Nephron (organoid): ENCODE data around the gene FIBCD1.

Experiments
- H3K27ac Mint-ChIP-seq, 3 experiments: 2 replicates each; pipeline ENCODE4 v1.8.0; 2020; ENCODE audit warnings: mixed read lengths in 3 of 3, mild to moderate bottlenecking in 2 of 3, moderate library complexity in 1 of 3
- H3K27me3 Mint-ChIP-seq: 2 replicates; pipeline ENCODE4 v1.8.0; 2021; ENCODE audit warnings: low read depth, mild to moderate bottlenecking, moderate library complexity, mixed read lengths
- H3K36me3 Mint-ChIP-seq: 2 replicates; pipeline ENCODE4 v1.8.0; 2020; ENCODE audit warnings: low read depth, mixed read lengths
- H3K4me1 Mint-ChIP-seq: 2 replicates; pipeline ENCODE4 v1.8.0; 2020; ENCODE audit warnings: mixed read lengths
- H3K4me3 Mint-ChIP-seq, 3 experiments: 2 replicates each; pipeline ENCODE4 v1.8.0; 2020; ENCODE audit warnings: mild to moderate bottlenecking in 3 of 3, mixed read lengths in 3 of 3, moderate library complexity in 2 of 3
- H3K9me3 Mint-ChIP-seq: 2 replicates; pipeline ENCODE4 v1.8.0; 2020; ENCODE audit warnings: mixed read lengths
- TF ChIP-seq, protein P1 (sequence below), 3 experiments: fragments of 200-600 bp; sonication (generic); IDR thresholded peaks; one replicate each; pipeline ENCODE4 v1.5.0; 2021; ENCODE audit warnings: antibody characterized with exemption in 3 of 3; ENCODE audit not compliant: unreplicated experiment in 3 of 3

Gene FIBCD1

DNA sequence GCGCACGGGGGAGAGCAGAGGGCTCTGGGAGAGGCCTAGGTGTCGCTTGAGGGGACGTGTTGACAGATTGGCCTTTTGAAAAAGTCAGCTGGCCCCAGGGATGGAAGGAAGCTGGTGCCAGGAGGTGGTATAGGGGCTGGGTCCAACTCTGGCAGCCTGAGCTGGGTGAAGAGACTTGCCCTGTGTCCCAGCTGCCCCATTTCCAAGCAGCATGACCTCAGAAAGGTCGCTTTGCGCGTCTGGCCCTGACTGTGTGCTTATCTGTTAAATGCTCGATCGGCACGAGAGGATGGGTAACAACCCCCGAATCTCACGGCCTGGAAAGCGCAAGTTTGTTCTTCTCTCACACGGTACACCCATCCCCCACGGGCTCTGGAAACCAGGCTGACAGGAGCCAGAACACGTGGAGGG is 38.8 kb upstream of the FIBCD1 start:
- no peaks in the 10 kb centered on the region for H3K9me3 Mint-ChIP-seq
- TF ChIP-seq, protein P1, sequence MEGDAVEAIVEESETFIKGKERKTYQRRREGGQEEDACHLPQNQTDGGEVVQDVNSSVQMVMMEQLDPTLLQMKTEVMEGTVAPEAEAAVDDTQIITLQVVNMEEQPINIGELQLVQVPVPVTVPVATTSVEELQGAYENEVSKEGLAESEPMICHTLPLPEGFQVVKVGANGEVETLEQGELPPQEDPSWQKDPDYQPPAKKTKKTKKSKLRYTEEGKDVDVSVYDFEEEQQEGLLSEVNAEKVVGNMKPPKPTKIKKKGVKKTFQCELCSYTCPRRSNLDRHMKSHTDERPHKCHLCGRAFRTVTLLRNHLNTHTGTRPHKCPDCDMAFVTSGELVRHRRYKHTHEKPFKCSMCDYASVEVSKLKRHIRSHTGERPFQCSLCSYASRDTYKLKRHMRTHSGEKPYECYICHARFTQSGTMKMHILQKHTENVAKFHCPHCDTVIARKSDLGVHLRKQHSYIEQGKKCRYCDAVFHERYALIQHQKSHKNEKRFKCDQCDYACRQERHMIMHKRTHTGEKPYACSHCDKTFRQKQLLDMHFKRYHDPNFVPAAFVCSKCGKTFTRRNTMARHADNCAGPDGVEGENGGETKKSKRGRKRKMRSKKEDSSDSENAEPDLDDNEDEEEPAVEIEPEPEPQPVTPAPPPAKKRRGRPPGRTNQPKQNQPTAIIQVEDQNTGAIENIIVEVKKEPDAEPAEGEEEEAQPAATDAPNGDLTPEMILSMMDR (IDR thresholded peaks at IDR 0.05; ENCODE audit: unreplicated experiment in 3 of 3): no peak
- H3K27me3 Mint-ChIP-seq: peaks cover 74% of the 10 kb centered on the region
- H3K27ac Mint-ChIP-seq: no peak overlapping the region
- H3K4me1 Mint-ChIP-seq: no peaks in the 10 kb centered on the region
- H3K36me3 Mint-ChIP-seq: no peaks in the 10 kb centered on the region
- no peak overlapping the region for H3K4me3 Mint-ChIP-seq

DNA sequence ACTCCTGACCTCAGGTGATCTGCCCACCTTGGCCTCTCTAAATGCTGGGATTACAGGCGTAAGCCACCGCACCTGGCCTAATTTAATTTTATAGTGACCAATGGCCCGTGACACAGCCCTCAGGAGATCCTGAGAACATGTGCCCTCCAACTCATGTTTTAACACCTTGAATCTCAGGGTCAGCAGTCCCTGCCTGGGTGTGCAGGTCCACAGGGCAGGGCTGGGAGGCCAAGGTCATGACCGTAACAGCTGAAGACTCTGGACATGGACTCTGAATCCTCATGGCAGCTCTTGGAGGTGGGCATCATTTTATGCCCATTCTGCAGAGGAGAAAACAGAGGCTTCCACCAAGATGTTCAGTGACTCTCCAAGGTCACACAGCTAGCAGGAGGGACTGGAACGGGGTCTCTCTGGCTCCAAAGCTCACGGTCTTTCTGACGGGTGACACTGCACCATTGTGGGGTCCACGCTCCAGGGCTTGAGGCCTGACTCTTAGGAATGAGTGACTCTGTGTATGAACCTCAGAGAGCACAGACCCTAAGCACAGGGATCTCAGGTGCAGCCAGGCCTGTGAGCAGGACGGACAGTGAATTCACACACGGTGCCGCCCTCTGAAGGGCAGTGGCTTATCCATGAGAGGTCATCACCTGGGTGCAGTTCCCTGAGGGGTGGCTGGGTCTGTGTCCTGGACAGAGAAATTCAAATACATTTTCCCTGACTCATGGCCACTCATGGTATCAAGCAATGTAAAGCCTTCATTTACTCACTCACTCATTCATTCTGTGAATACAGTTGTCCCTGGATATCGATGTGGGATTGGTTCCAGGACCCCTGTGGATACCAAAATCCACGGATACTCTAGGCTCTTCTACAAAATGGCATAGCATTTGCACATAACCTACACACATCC is 37.1 kb upstream of the FIBCD1 start:
- no peaks in the 10 kb centered on the region for H3K4me1 Mint-ChIP-seq
- no peak overlapping the region for H3K27ac Mint-ChIP-seq
- H3K9me3 Mint-ChIP-seq: no peaks in the 10 kb centered on the region
- TF ChIP-seq, protein P1 (IDR thresholded peaks at IDR 0.05; ENCODE audit: unreplicated experiment in 3 of 3): no peak
- no peak overlapping the region for H3K4me3 Mint-ChIP-seq
- no peaks in the 10 kb centered on the region for H3K36me3 Mint-ChIP-seq
- H3K27me3 Mint-ChIP-seq: peaks cover 72% of the 10 kb centered on the region

DNA sequence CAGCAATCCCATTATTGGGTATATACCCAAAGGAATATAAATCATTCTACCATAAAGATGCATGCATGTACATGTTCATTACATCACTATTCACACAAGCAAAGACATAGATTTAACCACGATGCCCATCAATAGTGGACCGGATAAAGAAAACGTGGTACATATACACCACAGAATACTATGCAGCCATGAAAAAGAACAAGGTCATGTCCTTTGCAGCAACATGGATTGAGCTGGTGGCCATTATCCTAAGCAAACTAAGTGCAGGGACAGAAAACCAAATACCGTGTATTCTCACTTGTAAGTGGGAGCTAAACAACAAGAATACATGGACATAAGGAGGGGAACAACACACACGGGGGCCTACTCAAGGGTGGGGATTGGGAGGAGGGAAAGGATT is 36.1 kb upstream of the FIBCD1 start:
- H3K4me1 Mint-ChIP-seq: no peaks in the 10 kb centered on the region

DNA sequence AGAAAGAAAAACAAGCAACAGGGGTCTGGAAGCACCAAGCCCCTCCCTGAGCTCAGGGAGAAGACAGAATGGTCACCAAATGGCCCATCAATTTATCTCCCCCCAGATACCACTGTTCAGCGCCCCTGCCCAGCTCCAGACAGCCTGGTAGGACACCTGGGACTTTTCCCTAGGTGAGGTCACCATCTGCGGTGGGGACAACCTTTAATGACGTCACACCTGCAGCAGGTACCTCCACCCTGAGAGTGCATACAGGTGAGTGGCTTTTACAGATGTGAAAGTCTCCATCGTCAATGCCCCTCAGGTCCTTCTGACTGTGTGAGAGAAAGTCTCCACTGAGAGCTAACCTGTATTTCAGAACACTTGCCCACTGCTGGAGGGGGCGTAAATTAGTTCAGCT is 35.6 kb upstream of the FIBCD1 start:
- H3K4me1 Mint-ChIP-seq: no peaks in the 10 kb centered on the region
- no peak overlapping the region for H3K4me3 Mint-ChIP-seq
- no peaks in the 10 kb centered on the region for H3K9me3 Mint-ChIP-seq
- TF ChIP-seq, protein P1 (IDR thresholded peaks at IDR 0.05; ENCODE audit: unreplicated experiment in 3 of 3): no peak
- no peak overlapping the region for H3K27ac Mint-ChIP-seq
- H3K36me3 Mint-ChIP-seq: no peaks in the 10 kb centered on the region
- peaks cover 61% of the 10 kb centered on the region for H3K27me3 Mint-ChIP-seq

More for the DNA sequence above, 36.1 kb upstream of the FIBCD1 start:
- TF ChIP-seq, protein P1 (IDR thresholded peaks at IDR 0.05; ENCODE audit: unreplicated experiment in 3 of 3): no peak
- Mint-ChIP-seq H3K4me3 (no peak overlapping the region), H3K27me3 (peaks cover 65% of the 10 kb centered on the region), H3K9me3 (no peaks in the 10 kb centered on the region), H3K27ac (no peak overlapping the region), H3K36me3 (no peaks in the 10 kb centered on the region)

DNA sequence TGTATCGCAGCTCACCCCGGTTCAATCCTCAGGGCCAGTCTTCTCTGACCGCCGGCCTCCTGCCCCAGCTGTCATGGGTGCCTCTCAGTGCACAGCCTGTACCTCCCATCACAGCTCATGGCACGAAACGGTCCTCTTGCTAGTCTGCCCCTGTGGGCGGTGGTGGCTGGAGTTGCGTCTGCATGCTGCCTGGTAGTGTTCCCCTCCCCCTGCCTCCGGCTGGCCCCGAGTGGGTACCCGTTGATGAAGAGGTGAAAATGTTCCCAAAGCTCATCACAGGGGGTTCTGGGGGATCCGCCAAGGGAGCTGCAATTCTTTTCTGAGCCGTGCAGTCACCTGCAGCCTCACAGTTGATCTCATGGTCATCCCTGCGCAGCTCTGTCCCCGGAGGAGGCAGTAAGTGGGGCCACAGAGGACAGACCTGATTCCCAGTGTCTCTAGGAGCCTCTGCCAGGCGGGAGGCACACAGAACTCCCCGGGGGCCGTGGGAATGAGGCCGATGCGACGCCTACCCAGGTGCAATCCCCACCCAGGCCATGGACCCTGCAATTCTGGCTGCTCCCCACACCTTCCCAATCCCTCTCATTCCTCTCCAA is 34.7 kb upstream of the FIBCD1 start:
- H3K27me3 Mint-ChIP-seq: peaks cover 56% of the 10 kb centered on the region
- no peaks in the 10 kb centered on the region for H3K4me1 Mint-ChIP-seq
- TF ChIP-seq, protein P1 (IDR thresholded peaks at IDR 0.05; ENCODE audit: unreplicated experiment in 3 of 3): no peak
- H3K27ac Mint-ChIP-seq: no peak overlapping the region
- H3K4me3 Mint-ChIP-seq: no peak overlapping the region
- H3K9me3 Mint-ChIP-seq: no peaks in the 10 kb centered on the region
- H3K36me3 Mint-ChIP-seq: no peaks in the 10 kb centered on the region
